ENCODE data around the gene SIK3.

DNA sequence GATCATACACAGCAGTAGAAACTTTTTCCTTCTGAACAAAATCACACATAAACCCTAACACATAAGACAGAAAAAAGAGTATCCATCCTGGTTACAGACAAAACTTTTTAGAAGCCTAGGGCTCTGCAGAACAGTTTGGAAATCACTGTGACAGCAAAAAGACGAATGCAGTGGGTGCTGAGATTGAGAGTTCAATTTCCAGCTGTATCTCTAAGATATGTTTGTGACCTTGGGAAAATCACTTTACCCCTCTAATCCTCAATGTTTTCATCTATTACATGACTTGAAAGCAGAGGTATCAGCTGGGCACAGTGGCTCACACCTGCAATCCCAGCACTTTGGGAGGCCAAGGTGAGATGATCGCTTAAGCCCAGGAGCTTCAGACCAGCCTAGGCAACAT, 128.5 kb downstream of the SIK3 start:
- no peak for TF ChIP-seq EZH2 (IDR thresholded peaks at IDR 0.05)
- TF ChIP-seq POLR2AphosphoS5 (IDR thresholded peaks at IDR 0.05; ENCODE audit: borderline replicate concordance, low read depth, low read length): no peak

All from SK-N-MC (cell line).